Dermis microvascular lymphatic vessel endothelial cell (primary cell): Measurements from ENCODE around the gene TDRD1. TPM values are rescaled to one million over a fixed set of nuclear protein-coding genes. Genes with fewer than 3 reads are reported as not detected.

Source experiments
- DNase-seq, 2 donors: peaks; one replicate each; pipeline versions ENCODE4 v3.0.0 to v3.0.0-alpha.2; 2010; ENCODE audit warnings: low read depth in 2 of 2
- total RNA-seq: library from RNA; depleted of rRNA; stranded (reverse); fragments of >200 nt; gene quantifications from 2 replicates; pipeline ENCODE4 v1.2.1, GENCODE V29; 2014

TDRD1 gene
- total RNA-seq, 1 donor from 2014 or later, result not detected

GRCh38 chr10:114260366-114260765 lies 81.2 kb downstream of the TDRD1 start:
- DNase-seq, result no peak

DNA sequence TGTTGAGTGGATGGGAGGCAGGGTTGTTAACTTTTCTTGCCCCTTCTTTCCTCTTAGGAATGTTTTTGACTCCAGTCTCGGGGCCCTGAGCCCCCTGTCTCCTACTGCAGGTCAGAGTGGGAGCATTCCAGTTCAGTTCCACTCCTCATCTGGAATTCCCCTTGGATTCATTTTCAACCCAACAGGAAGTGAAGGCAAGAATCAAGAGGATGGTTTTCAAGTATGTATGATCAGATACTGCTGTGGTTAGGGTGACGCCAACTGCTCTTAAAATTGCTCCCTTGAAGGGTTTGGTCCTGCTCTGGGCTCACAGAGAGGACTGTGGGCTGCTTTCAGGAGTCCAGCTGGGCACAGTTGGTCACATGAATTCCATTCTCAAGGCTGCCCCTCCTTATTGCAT lies 81.9 kb downstream of the TDRD1 start:
- DNase-seq, result peak in 1 of 2 donors; percentile 7

GRCh38 chr10:114262496-114262895 lies 83.3 kb downstream of the TDRD1 start:
- no peak for DNase-seq

DNA sequence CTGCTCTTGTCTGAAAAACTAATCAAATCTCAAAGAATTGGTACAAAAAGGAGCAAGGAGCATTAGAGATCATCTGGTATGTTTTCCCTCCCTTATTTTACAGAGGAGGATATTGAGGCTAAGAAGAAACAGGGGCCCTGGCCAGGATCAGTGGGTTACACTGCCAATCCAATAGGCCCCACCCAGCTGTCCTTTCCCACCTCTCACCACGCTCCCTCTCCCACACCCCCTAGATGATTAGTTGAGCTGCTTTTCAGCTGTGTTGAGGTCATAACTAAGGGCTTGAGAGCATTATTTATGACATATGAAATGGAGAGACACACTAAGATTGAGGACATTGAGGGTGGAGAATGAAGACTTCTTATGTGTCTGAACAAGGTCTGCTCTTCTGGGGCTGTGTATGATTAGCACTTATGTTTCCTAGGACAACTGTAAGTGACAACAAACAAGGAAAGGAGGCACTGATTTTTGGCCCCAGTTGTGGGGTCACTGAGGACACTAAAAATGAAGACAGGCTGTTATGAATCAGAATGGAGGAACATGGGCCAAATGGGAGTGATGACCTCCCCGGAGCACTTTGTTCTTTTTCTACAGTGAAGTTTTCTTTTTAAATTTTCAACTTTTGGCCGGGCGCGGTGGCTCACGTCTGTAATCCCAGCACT lies 86.4 kb downstream of the TDRD1 start:
- DNase-seq, result no peak

DNA sequence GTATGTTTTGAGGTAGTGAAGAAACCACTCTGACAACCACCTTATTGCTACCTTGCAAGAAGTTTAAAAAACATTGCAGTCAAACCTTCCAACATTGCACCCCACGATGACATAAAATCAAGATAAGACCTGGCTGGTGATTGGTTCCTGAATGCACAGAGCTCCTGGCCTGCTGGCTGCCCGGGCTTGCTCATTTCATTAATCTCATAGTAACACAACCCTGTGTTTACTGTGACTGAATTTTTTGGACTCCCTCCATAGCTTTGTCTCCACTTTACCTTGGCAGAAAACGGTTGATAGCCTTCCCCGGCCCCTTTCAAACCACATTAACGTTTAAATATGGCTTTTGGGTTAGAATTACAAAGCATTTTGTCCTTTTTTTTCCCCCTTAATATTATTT lies 87.4 kb downstream of the TDRD1 start:
- peak in 1 of 2 donors; percentile 16 for DNase-seq

DNA sequence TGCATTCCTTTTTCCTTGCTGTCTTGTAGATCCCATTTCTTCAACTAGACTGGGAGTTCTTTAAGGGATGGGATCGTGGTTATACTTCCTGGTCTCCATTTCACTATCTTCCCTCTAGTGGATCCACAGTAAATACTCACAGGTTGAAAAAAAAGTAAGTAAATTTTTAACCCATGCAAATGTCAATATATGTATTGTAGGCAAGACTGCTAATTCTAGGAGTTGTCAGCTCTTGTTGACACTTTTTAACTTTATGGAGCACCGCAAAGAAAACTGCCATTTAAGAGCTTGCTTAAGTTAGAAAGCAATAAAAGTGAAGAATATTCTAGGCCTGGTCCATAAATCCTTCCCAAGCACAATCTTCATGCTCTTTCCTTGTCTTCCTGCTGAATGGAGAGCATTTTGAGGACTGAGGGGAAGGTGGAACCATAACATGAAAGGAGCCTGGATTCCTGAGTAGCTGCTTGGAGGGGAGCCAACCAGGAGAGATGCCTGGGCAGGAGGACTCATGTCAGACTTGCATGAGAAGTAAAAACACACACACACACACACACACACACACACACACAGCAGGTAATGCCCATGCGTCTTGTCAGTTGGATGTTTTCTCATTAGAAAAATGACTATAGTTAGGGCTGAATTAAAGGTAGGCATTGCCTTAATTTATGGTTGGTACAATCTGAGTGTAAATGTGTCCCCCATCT lies 92.1 kb downstream of the TDRD1 start:
- no peak for DNase-seq

- DNase-seq, result peak; percentile 74 to 91
Observed at GRCh38 chr10:114271779-114272167, 92.6 kb downstream of the TDRD1 start.

GRCh38 chr10:114272696-114273095 lies 93.5 kb downstream of the TDRD1 start:
- DNase-seq, result no peak

DNA sequence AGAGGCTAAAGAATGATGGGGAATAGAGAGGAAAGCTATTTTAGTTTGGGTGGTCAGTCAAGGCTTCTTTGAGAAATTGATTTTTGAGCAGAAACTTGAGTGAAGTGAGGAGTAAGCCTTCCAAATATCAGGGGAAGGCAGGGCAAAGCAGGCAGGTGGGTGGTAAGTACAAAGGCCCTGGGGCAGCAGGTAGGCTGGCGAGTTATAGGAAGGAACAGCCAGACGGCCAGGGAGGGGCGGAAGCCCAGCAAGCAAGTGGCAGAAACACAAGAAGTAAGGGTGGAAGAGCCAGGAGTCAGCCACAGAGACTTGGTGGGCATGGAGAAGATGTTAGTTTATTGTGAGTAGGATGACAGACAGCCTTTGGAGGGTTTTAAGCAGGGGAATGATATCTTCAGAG lies 94.8 kb downstream of the TDRD1 start:
- DNase-seq, result no peak

- no peak for DNase-seq
Observed at GRCh38 chr10:114274616-114275453, 95.7 kb downstream of the TDRD1 start.

- no peak for DNase-seq
Observed at GRCh38 chr10:114276066-114276465, 96.9 kb downstream of the TDRD1 start.

DNA sequence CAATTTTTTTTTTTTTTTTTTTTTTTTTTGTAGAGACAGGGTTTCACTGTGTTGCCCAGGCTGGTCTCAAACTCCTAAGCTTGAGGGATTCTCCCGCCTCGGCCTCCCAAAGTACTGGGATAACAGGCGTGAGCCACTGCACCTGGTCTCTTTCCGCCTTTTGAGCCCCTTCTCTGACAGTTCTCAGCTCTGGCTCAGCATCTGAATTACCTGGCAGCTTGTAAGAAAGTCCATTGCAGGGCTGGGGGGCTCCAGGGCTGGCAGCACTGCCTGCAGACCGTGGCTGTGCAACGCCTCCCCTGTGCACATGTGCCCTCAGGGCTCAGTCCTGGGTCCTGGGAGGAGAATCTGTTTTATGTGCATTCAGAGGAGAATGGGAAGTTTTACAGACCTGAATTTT lies 97.5 kb downstream of the TDRD1 start:
- no peak for DNase-seq

- DNase-seq, result no peak
Observed at GRCh38 chr10:114278140-114278883, 99.2 kb downstream of the TDRD1 start.

- no peak for DNase-seq
Observed at GRCh38 chr10:114278884-114279191, 99.7 kb downstream of the TDRD1 start.

- DNase-seq, result no peak
Observed at GRCh38 chr10:114279289-114279688, 100.1 kb downstream of the TDRD1 start.

GRCh38 chr10:114279901-114280644 lies 100.9 kb downstream of the TDRD1 start:
- DNase-seq, result no peak

GRCh38 chr10:114281006-114281405 lies 101.9 kb downstream of the TDRD1 start:
- DNase-seq, result no peak

DNA sequence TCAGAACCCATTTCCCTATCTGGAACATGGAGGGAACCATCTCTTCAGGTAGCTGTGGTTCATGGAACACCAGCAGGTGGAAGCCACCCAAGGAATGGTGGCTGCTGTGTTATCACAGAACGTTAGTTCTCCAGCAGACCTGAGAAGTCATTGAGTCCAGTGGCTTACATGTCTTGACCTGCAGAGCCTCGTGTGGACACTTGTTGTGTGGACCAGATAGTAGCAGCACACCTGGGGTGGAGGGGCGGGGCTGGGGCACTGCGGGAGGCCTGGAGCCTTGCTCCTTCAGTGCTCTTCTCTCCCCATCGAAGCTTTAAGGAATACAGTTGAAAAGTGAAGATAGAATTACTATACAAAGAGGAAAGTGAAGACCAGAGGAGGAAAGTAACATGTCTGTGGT lies 102.3 kb downstream of the TDRD1 start:
- DNase-seq, result no peak
